RPMI7951 (cell line): Measurements from ENCODE around the gene OBSL1. TPM values are rescaled to one million over a fixed set of nuclear protein-coding genes. Genes with fewer than 3 reads are reported as not detected.
A peak's percentile ranks its signal among the peaks of the same experiment; 100 is the strongest.

Experiments used
- DNase-seq: peaks from one replicate; pipeline ENCODE4 v3.0.0-alpha.2; 2012; ENCODE audit warnings: low read depth
- total RNA-seq: library from RNA; depleted of rRNA; stranded (reverse); fragments of >200 nt; shearing (Covaris generic); gene quantifications from 2 replicates; pipeline ENCODE4 v1.2.3, GENCODE V29; 2014

The OBSL1 gene
- total RNA-seq, 1 experiment from 2014 or later, result 41.5 TPM

- DNase-seq, result no peak
These were observed 39.5 kb downstream of the OBSL1 start for GRCh38 chr2:219531639-219532377.

- peak; percentile 78 for DNase-seq
These were observed 41.0 kb downstream of the OBSL1 start for GRCh38 chr2:219530048-219530963.

- DNase-seq, result no peak
These were observed 43.9 kb downstream of the OBSL1 start for GRCh38 chr2:219527472-219527871.

- no peak for DNase-seq
These were observed 44.3 kb downstream of the OBSL1 start for GRCh38 chr2:219527076-219527394.

GRCh38 chr2:219526320-219527075, 44.8 kb downstream of the OBSL1 start:
- DNase-seq, result no peak

GRCh38 chr2:219525533-219526232, 45.7 kb downstream of the OBSL1 start:
- DNase-seq, result no peak

- DNase-seq, result no peak
These were observed 46.5 kb downstream of the OBSL1 start for GRCh38 chr2:219524817-219525216.

- DNase-seq, result no peak
These were observed 48.2 kb downstream of the OBSL1 start for GRCh38 chr2:219523031-219523671.

- DNase-seq, result peak; percentile 85
These were observed 49.0 kb downstream of the OBSL1 start for GRCh38 chr2:219522111-219523030.

GRCh38 chr2:219521066-219521880, 50.1 kb downstream of the OBSL1 start:
- peak; percentile 77 for DNase-seq

GRCh38 chr2:219520079-219520478, 51.3 kb downstream of the OBSL1 start:
- no peak for DNase-seq

GRCh38 chr2:219519526-219519916, 51.8 kb downstream of the OBSL1 start:
- DNase-seq, result no peak

- DNase-seq, result no peak
These were observed 53.2 kb downstream of the OBSL1 start for GRCh38 chr2:219517954-219518778.

GRCh38 chr2:219516888-219517287, 54.5 kb downstream of the OBSL1 start:
- no peak for DNase-seq

GRCh38 chr2:219515874-219516629, 55.3 kb downstream of the OBSL1 start:
- DNase-seq, result no peak

- no peak for DNase-seq
These were observed 56.5 kb downstream of the OBSL1 start for GRCh38 chr2:219514836-219515235.

GRCh38 chr2:219514196-219514761, 57.1 kb downstream of the OBSL1 start, which contains the start of gene ASIC4:
ASIC4 (plus strand) TSS chr2:219514482; CDS start chr2:219514725, 243 bp downstream.
- DNase-seq, result peak; percentile 48
